HG03442 (cell line): Measurements from ENCODE around the gene ADAMTS3.
A peak's percentile ranks its signal among the peaks of the same experiment; 100 is the strongest.

ENCODE experiments used
- ATAC-seq: cut with Tn5 transposase; IDR thresholded peaks from one replicate; pipeline ENCODE4 v1.9.1; 2021; ENCODE audit warnings: mild to moderate bottlenecking, moderate library complexity; ENCODE audit not compliant: unreplicated experiment

The ADAMTS3 gene

DNA sequence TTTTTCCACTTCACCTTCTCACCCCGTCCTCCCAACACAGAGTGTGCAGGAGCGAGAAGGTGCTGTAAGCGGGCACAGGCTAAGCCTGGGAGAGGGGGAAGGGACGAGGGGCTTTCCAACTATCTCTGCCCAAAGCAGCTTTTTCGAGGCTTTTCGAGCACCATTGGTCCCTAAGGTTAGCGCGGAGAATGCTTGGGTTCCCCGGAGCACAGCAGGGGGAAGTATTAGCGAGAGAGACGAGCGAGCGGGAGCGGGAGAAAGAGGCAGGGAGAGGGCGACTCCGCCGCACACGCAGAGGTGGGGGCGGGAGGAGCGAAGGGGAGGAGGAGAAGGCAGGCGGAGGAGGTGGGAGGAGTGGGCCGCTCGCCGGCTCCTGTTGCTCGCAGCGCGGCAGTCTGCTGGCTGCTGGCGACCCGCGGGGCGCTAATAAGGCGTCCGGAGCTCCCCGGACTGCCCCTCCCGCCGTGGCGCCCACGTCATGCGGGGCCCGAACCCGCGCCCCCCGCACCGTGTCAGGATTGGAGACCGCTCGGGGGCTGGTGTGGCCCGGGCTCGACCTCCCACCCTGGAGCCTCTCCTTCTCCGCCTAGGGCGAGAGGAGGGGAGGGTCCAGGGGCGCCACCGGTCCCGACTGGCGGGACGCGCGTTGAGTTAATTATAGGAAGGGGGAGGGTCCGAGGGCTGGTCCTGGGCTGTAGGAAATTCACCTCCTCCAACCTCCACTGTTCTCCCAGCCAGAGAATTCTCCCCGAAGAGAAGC is at the start of gene ADAMTS3:
TSS of gene ADAMTS3 (minus strand) at position 263 of the 760 bp plus-strand sequence. CDS start 459 bp downstream, outside the sequence.
- no peak for ATAC-seq

DNA sequence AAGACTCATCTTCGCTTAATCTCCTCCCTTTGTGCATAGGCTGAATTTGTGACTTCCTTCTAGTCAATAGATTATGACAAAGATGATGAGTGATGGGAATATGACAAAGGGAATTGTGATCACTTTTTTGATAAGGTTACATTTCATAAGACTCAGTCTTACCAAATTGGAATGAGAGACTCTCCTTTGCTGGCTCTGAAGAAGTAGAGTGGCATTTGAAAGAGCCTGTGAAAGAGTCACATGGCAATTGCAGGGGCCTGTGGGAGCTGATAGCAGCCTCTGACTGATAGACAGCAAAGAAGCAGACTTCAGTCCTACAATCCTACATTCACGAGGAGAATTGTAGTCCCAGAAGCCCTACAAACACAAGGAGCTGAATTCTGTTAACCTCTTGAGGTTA is 44.9 kb upstream of the ADAMTS3 start:
- ATAC-seq, result no peak

- ATAC-seq, result no peak
These were observed 37.7 kb upstream of the ADAMTS3 start for GRCh38 chr4:72606751-72607150.

DNA sequence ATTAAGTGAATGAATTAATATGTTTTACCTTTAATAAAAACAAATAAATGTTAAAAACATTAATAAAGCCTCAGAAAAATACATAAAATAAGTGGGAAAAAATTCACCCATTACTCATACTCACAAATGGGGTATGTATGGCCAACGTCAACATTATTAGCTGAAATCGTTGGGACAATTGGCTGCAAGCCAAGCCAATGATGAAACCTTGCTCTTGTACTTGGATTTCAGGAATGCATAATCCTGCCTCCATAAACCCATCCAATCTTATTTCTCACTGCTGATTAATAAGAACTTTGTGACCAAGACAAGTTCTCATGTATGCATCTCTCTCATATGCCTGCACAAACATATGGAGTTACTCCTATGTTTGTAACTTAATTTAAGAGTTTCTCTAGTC is 35.3 kb upstream of the ADAMTS3 start:
- no peak for ATAC-seq

GRCh38 chr4:72602396-72603376 is 33.7 kb upstream of the ADAMTS3 start:
- no peak for ATAC-seq

DNA sequence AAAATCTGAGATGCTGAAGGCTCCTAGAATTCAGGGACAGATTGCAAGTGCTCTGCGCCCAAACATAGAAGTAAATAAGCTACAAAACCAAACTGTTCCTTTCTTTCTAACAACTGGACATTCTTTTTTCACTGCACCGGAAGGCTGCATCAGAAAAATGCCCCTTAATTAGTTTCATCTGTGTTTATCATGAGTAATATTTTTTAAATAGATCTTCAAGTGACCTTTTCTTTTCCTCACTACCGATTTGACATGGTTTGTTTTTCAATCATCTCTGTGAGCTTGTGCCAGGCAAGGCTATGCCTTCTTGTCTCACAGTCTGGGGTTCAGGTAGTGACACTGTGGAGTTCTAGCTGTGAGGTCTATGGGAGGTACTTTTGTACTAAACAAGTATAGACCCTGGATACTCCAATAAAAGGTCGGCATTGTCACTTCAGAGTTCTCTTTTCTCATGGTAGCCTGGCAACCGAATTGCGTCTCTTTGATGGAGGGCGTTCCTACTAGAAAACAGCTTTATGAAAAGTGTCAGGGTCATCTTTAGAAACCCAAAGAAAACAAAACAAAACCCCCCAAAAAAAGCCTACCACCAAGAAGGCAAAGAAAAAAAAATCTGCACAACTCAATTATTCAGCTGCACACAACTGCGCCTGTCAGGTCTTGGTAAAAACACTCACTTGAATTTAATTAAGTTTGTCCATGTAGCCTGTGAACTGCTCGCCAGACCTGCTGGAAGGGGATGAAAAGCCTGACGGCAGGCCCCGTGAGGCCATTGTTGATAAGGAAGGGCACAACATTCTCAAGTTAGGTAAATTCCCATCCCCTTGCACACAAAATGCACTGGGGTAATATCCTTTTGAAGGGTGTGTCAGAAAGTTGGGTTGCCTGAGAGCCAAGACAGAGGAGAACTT is 22.8 kb upstream of the ADAMTS3 start:
- ATAC-seq, result no peak

DNA sequence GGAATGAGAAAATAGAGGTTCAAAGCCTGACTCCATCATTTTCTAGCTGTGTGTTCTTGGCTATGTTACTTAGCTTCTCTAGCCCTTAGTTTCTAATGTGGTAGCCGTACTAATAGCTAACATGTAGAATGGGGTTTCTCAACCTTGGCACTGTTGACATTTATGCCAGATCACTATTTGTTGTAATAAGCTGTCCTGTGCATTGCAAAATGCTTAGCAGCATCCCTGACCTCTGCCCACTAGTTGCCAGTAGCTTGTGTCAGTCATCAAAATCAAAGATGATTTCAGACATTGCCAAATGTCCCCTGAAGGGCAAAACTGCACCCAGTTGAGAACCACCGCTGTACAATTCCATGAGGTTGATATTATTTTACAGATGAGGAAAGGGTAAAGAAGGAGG is 18.3 kb upstream of the ADAMTS3 start:
- ATAC-seq, result no peak

DNA sequence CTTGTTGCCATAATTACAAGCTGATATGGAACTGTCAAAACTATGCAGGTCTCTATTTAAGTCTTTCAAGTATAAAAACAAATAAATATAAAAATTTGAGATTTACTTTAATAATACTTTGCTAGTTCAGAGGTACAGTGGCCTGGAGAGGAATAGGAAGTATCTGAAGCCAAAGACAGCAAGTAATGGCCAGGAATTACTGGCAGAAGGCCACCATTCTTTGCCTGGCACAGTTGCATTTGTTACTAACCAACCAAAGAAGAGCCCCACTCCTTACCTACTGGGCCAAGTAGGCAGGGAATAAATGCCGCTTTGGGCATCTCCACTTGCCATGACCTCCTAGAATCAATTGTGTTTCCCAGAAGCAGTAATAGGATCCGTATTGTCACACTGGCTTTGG is 13.8 kb upstream of the ADAMTS3 start:
- ATAC-seq, result no peak

DNA sequence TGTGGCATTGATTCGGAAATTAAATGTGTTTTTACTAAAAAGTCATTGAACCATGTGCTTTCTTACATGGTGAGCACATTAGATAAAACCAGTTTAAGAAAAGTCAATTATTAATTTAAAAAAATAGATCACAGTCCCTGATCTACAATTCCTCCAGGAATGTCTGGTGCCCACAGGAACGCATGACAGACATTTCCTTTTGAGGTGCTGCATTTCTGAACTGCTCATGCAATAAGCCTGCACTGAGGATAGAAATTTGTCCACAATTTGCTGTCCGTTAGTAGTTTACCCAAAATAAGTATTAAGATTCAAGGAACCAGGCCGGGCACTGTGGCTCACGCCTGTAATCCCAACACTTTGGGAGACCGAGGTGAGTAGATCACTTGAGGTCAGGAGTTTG is 8.2 kb upstream of the ADAMTS3 start:
- no peak for ATAC-seq

- ATAC-seq, result no peak
These were observed 2.3 kb upstream of the ADAMTS3 start for GRCh38 chr4:72571337-72571736.

DNA sequence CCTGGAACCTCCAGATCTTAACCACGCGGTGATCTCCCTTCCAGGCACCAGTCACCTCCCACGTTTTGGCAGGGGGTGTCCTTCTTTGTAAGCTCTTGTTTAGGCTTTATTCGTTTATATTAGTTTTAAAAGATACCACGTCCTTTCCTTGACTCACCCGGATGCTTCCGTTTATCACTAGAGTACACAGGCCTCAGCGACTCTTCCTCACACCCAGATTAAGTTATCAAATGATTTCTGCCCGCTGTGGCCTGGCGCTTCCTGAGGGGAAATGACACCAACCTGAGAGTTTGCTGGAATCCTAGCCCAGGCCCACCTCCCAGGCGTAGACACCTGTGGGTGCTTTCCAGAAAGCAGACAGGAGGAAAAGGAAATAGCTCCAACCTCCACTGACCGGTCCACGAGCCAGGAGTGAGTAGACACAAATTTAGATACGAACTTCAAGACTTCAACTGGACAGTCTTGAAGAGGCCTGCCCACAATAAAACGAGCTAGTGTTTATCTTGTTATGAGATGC is 756 bp upstream of the ADAMTS3 start:
- ATAC-seq, result no peak

- peak; percentile 36 for ATAC-seq
These were observed 973 bp downstream of the ADAMTS3 start for GRCh38 chr4:72567821-72568675.

GRCh38 chr4:72567036-72567435 is 2.0 kb downstream of the ADAMTS3 start:
- no peak for ATAC-seq

DNA sequence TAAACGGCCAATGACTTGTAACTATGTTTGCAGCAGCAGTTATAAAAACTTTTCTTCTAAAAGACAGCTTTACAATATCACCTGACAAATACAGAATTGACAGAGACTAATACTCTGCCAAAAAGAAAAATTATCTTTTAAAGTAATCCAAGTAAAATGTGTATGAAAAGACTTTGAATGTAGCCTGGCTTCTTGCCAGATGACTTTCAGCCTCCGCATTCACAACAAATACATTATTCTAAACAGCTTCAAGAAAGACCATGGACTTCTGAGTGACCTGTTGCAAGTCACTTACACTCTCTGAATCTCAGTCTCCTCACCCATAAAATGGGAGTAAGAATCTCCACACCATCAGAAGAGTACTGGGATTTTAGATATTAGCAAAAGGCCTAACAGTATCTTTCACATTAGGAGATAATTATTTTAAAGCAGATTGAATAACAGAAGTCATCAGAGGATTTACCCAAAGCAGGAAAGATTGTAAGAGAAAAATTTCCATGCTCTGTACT is 2.5 kb downstream of the ADAMTS3 start:
- no peak for ATAC-seq

DNA sequence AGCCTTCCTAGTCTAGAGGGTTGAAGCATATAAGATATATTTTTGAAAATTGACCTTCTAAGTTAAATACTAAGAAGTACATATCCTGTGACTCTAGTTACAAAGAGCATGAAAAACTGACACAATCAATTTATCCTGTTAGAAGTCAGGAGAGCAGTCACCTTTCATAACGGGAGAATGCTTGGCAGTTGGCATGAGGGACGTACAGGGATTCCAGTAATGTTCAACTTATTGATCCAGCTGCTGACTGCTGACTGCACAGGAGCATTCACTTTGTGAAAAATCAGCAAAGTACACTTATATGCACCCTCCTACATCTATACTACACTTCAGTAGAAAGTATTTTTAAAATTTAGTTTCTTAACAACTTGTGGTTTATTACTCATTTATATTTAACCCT is 4.2 kb downstream of the ADAMTS3 start:
- no peak for ATAC-seq

DNA sequence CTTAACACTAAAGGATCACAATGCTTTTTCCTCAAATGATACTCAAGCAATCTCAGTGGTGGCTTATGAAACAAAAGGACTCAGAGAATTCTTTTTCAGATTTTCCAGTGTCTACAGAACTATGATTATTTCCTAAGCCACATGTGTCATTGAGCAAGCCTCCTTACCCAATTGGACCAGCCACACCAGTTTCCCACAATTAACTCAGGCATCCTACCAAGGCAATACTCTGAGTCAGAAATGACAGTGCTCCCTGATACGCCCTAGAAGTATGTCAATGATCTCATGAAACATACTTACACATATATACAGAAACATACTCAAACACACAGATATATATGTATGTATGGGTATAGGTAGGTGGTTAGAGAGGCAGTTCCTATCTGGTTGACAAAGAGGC is 4.8 kb downstream of the ADAMTS3 start:
- ATAC-seq, result no peak

- ATAC-seq, result no peak
These were observed 10.4 kb downstream of the ADAMTS3 start for GRCh38 chr4:72558655-72559054.

- no peak for ATAC-seq
These were observed 12.0 kb downstream of the ADAMTS3 start for GRCh38 chr4:72557021-72557420.

DNA sequence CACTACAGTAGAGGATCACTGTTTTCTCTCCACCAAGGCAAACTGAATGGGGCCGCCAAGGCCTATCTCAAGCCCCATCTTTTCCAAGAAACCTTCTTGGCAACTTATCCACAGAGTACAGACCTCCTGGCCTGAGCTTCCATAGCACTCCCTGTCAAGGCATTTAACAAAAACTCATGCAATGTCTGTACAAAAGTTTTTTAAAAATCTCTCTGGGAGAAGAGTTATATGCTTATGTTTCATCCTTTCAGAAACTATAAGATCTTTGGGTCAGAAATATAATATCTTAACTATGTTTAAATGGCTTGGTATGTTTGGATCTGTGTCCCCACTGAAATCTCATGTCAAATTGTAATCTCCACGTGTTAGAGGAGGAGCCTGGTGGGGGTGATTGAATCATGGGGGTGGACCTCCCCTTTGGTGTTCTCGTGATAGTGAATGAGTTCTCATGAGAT is 13.6 kb downstream of the ADAMTS3 start:
- no peak for ATAC-seq
